Stomach (tissue), 9 donors: Measurements from ENCODE around the gene POU5F1. TPM values are rescaled to one million over a fixed set of nuclear protein-coding genes. Genes with fewer than 3 reads are reported as not detected.
"Not testable (repeated sequence)": the region's sequence is repeated elsewhere in the genome, so short reads cannot be mapped to it uniquely, and the experiment has no call there.

Source experiments
- DNase-seq, 2 donors: peaks; one replicate each; pipeline versions ENCODE4 v3.0.0 to v3.0.0-alpha.2; 2013 to 2019
- H3K27ac ChIP-seq, 5 donors: fragments of 200-600 bp in 4 of 5; sonication (generic) in 4 of 5; one replicate each; pipeline ENCODE4 v1.5.1; 2013 to 2019; ENCODE audit warnings: mild to moderate bottlenecking in 1 of 5, moderate library complexity in 1 of 5
- H3K27me3 ChIP-seq, 3 donors: fragments of 200-600 bp; sonication (generic); one replicate each; pipeline ENCODE4 v1.5.1; 2017 to 2019; ENCODE audit warnings: mixed run types in 1 of 3
- H3K36me3 ChIP-seq, 4 donors: fragments of 200-600 bp; sonication (generic); 1 replicate in 3 of 4; 2 replicates in 1 of 4; pipeline ENCODE4 v1.5.1; 2016 to 2019
- H3K4me1 ChIP-seq, 4 donors: fragments of 200-600 bp; sonication (generic); one replicate each; pipeline ENCODE4 v1.5.1; 2016 to 2019
- H3K4me3 ChIP-seq, 4 donors: fragments of 200-600 bp; sonication (generic) in 3 of 4; one replicate each; pipeline ENCODE4 v1.5.1; 2016 to 2019; ENCODE audit warnings: mild to moderate bottlenecking in 1 of 4
- H3K9me3 ChIP-seq, 4 donors: fragments of 200-600 bp; sonication (generic); one replicate each; pipeline ENCODE4 v1.5.1; 2016 to 2019
- CTCF ChIP-seq, 7 experiments: fragments of 450-650 bp in 4 of 7; fragments of 200-600 bp in 3 of 7; sonication (generic) in 3 of 7; IDR thresholded peaks; one replicate each; pipeline ENCODE4 v1.5.1; 2016 to 2019; ENCODE audit warnings: antibody characterized with exemption in 7 of 7, control low read depth in 2 of 7, mild to moderate bottlenecking in 1 of 7
- EP300 ChIP-seq: sonication (generic); formaldehyde crosslinking; IDR thresholded peaks from one replicate; pipeline ENCODE4 v1.6.1; 2017; ENCODE audit warnings: antibody characterized with exemption
- POLR2A ChIP-seq, 4 donors: fragments of 450-650 bp; IDR thresholded peaks; one replicate each; pipeline ENCODE4 v1.6.1; 2016; ENCODE audit warnings: antibody characterized with exemption in 4 of 4, control low read depth in 2 of 4, mild to moderate bottlenecking in 1 of 4, moderate library complexity in 1 of 4
- POLR2AphosphoS5 ChIP-seq, 3 donors: sonication (generic); formaldehyde crosslinking; IDR thresholded peaks; one replicate each; pipeline ENCODE4 v1.6.1; 2016; ENCODE audit warnings: antibody characterized with exemption in 3 of 3
- WGBS, 5 donors: extraction: QIAGEN DNeasy Blood & Tissue Kit in 3 of 5; methylation state at CpG; one replicate each; pipeline versions ENCODE4 v1.1.5 to v1.1.7; 2013 to 2018; 5-methylcytosine and 5-hydroxymethylcytosine counted together
- intact Hi-C: fragments of 100-400 bp; cut with DNase I; formaldehyde crosslinking; loops from one replicate; pipeline ENCODE4 v1.15.1; 2023; ENCODE audit warnings: low total_unique reads
- polyA plus RNA-seq, 3 donors: library from polyadenylated mRNA; stranded (reverse); fragments of 200-250 nt; gene quantifications; one replicate each; pipeline ENCODE4 v1.2.3, GENCODE V29; 2013
- total RNA-seq, 5 donors: library from RNA; depleted of rRNA; stranded (reverse); fragments of >200 nt; gene quantifications; one replicate each; pipeline versions ENCODE4 v1.1.0 to v1.2.3, GENCODE V29; 2014 to 2016
- donor health status: healthy with polysubstance abuse.
- donor health status: Bipolar disorder and iron deficiency.
- donor health status: healthy.

Gene POU5F1
- total and polyA plus RNA-seq, 8 donors: 2.6 to 155 (median 47.5) TPM; not detected in 1

GRCh38 chr6:31197559-31198305, 27.2 kb upstream of the POU5F1 start:
- Histone ChIP-seq H3K27ac (peak overlapping the region; percentile 93 to 98 (median 95)), H3K4me3 (peak overlapping the region; percentile 42 to 72 (median 63)), H3K27me3 (no peaks in the 10 kb centered on the region), H3K36me3 (peaks cover 0 to 11% (median 2%) of the 10 kb centered on the region in 4 donors), H3K9me3 (peaks cover 0 to 3% (median 0%) of the 10 kb centered on the region in 4 donors), H3K4me1 (peaks cover 11 to 42% (median 36%) of the 10 kb centered on the region in 4 donors)
- peak; percentile 90 to 95 for DNase-seq
- WGBS, 5 donors: 0 to 1% (median 0%) methylated on average over 15 to 45 of the region's 45 CpGs
- intact Hi-C loops: loop anchor here (5.0 kb wide), 1 partner anchor 170 kb away; no protein-coding TSS in a partner anchor
- TF ChIP-seq POLR2AphosphoS5 (IDR thresholded peaks at IDR 0.05) (peak; percentile 60 to 74 (median 69)), POLR2A (IDR thresholded peaks at IDR 0.05) (peak in 1 of 4 donors; percentile 12), EP300 (no peak)

GRCh38 chr6:31196251-31197022, 26.0 kb upstream of the POU5F1 start:
- Histone ChIP-seq H3K4me1 (peaks cover 6 to 34% (median 27%) of the 10 kb centered on the region in 4 donors), H3K4me3 (peak overlapping the region; percentile 42 to 72 (median 63)), H3K27ac (peak overlapping the region; percentile 93 to 98 (median 95)), H3K36me3 (peaks cover 0 to 11% (median 2%) of the 10 kb centered on the region in 4 donors)
- H3K27me3 ChIP-seq, DNase-seq, H3K9me3 ChIP-seq: not testable (repeated sequence)
- intact Hi-C loops: loop anchor here (5.0 kb wide), 1 partner anchor 171 kb away; no protein-coding TSS in a partner anchor
- WGBS, 5 donors: 73 to 80% (median 77%) methylated on average over 25 of the region's 25 CpGs

- Histone ChIP-seq H3K27ac (peak overlapping the region in 1 of 5 donors; percentile 3), H3K4me1 (peaks cover 6 to 34% (median 26%) of the 10 kb centered on the region in 4 donors)
- H3K27me3 ChIP-seq, H3K36me3 ChIP-seq, H3K4me3 ChIP-seq, DNase-seq, H3K9me3 ChIP-seq: not testable (repeated sequence)
- WGBS, 5 donors: 95 to 98% (median 96%) methylated on average over 12 to 41 of the region's 41 CpGs
- intact Hi-C loops: loop anchor here (5.0 kb wide), 1 partner anchor 172 kb away; no protein-coding TSS in a partner anchor
These were observed 25.0 kb upstream of the POU5F1 start for GRCh38 chr6:31195308-31195979.

- H3K4me1 ChIP-seq: peaks cover 6 to 35% (median 19%) of the 10 kb centered on the region in 4 donors
- DNase-seq: peak; percentile 12 to 25
- no peaks in the 10 kb centered on the region for H3K27me3 ChIP-seq
- H3K9me3 ChIP-seq: no peaks in the 10 kb centered on the region
- WGBS, 5 donors: 47 to 56% (median 55%) methylated on average over 6 of the region's 6 CpGs
- peak overlapping the region in 1 of 5 donors; percentile 3 for H3K27ac ChIP-seq
- H3K4me3 ChIP-seq: no peak overlapping the region
- TF ChIP-seq EP300: no peak
- intact Hi-C loops: loop anchor here (5.0 kb wide), 1 partner anchor 57 kb away; the partner anchor contains the start of gene PSORS1C2
- no peaks in the 10 kb centered on the region for H3K36me3 ChIP-seq
These were observed 23.8 kb upstream of the POU5F1 start for GRCh38 chr6:31194061-31194834.

- no peaks in the 10 kb centered on the region for H3K27me3 ChIP-seq
These were observed 22.7 kb upstream of the POU5F1 start for GRCh38 chr6:31193206-31193605.

More at GRCh38 chr6:31193206-31193605, 22.7 kb upstream of the POU5F1 start:
- TF ChIP-seq POLR2A (IDR thresholded peaks at IDR 0.05) (no peak), POLR2AphosphoS5 (IDR thresholded peaks at IDR 0.05) (no peak), CTCF (IDR thresholded peaks at IDR 0.05) (no peak), EP300 (no peak)
- WGBS, 5 donors: 73 to 77% (median 76%) methylated on average over 7 to 8 of the region's 8 CpGs
- intact Hi-C loops: loop anchor here (5.0 kb wide), 1 partner anchor 56 kb away; the partner anchor contains the start of gene PSORS1C2
- no peaks in the 10 kb centered on the region for H3K36me3 ChIP-seq
- no peak overlapping the region for H3K27ac ChIP-seq
- no peaks in the 10 kb centered on the region for H3K9me3 ChIP-seq
- H3K4me3 ChIP-seq: no peak overlapping the region
- DNase-seq: peak in 1 of 2 donors; percentile 24
- peaks cover 4 to 29% (median 11%) of the 10 kb centered on the region in 4 donors for H3K4me1 ChIP-seq
